Aorta (tissue), 5 donors: ENCODE data around the gene HS6ST3. TPM values are rescaled to one million over a fixed set of nuclear protein-coding genes. Genes with fewer than 3 reads are reported as not detected.

Experiments
- ATAC-seq: fragments of 200-7000 bp; cut with Tn5 transposase; one replicate; pipeline ENCODE4 v1.9.1; 2022; ENCODE audit warnings: moderate library complexity; ENCODE audit not compliant: low FRiP score
- DNase-seq, 2 donors: peaks; one replicate each; pipeline ENCODE4 v3.0.0-alpha.2; 2020
- H3K27ac ChIP-seq, 2 donors: one replicate each; pipeline ENCODE4 v1.5.1; 2013; ENCODE audit warnings: low read length in 2 of 2, mild to moderate bottlenecking in 2 of 2, moderate library complexity in 2 of 2, control low read depth in 1 of 2, inconsistent platforms in 1 of 2, low read depth in 1 of 2
- H3K27me3 ChIP-seq, 2 donors: one replicate each; pipeline ENCODE4 v1.6.1; 2013; ENCODE audit warnings: control low read depth in 1 of 2, low read length in 1 of 2, mild to moderate bottlenecking in 1 of 2, moderate library complexity in 1 of 2; ENCODE audit not compliant: insufficient read depth in 2 of 2, control insufficient read depth in 1 of 2
- H3K36me3 ChIP-seq, 2 donors: one replicate each; pipeline ENCODE4 v1.6.1; 2013; ENCODE audit warnings: control low read depth in 1 of 2, low read length in 1 of 2, mild to moderate bottlenecking in 1 of 2; ENCODE audit not compliant: insufficient read depth in 2 of 2, control insufficient read depth in 1 of 2
- H3K4me1 ChIP-seq, 2 donors: one replicate each; pipeline ENCODE4 v1.6.1; 2013; ENCODE audit warnings: low read length in 2 of 2, control low read depth in 1 of 2, mild to moderate bottlenecking in 1 of 2, moderate library complexity in 1 of 2; ENCODE audit not compliant: insufficient read depth in 2 of 2, control insufficient read depth in 1 of 2
- H3K4me3 ChIP-seq, 2 donors: one replicate each; pipeline ENCODE4 v1.5.1; 2013; ENCODE audit warnings: low read length in 2 of 2, control low read depth in 1 of 2, mild to moderate bottlenecking in 1 of 2
- H3K9me3 ChIP-seq: one replicate; pipeline ENCODE4 v1.6.1; 2013; ENCODE audit warnings: mild to moderate bottlenecking, low read length; ENCODE audit not compliant: control insufficient read depth
- WGBS, 2 donors: extraction: QIAGEN DNeasy Blood & Tissue Kit; methylation state at CpG; one replicate each; pipeline ENCODE4 v1.1.7; 2013; 5-methylcytosine and 5-hydroxymethylcytosine counted together
- intact Hi-C, 2 donors: fragments of 100-400 bp; cut with DNase I; formaldehyde crosslinking; loops; one replicate each; pipeline versions ENCODE4 v1.14.2 to v1.15.0; 2022
- polyA plus RNA-seq, 2 donors: library from polyadenylated mRNA; stranded (reverse); fragments of 200-250 nt; gene quantifications; one replicate each; pipeline ENCODE4 v1.2.3, GENCODE V29; 2013
- total RNA-seq, 2 donors: library from RNA; stranded (reverse); fragmentation: NEBNext Ultra II Directional; extraction: Animal tissue kit (Norgen Biotek cat#: 25700); gene quantifications; one replicate each; pipeline ENCODE4 v1.2.1, GENCODE V29; 2021
- donor health status: healthy with polysubstance abuse.
- donor health status: Bipolar disorder and iron deficiency.
- donor health status: DM: no; HTN: no; CAD: no.
- donor health status: DM: no; HTN: no; CAD: no.
- donor health status: DM: yes; HTN: yes; CAD: no.

HS6ST3 gene
- total and polyA plus RNA-seq, 4 donors: under 0.01 to 4.9 (median 0.34) TPM

GRCh38 chr13:96651598-96651997, 561.7 kb downstream of the HS6ST3 start:
- Histone ChIP-seq H3K27ac (no peak overlapping the region), H3K4me1 (peaks cover 0 to 2% of the 10 kb centered on the region in 2 donors), H3K27me3 (no peaks in the 10 kb centered on the region), H3K36me3 (no peaks in the 10 kb centered on the region), H3K4me3 (no peak overlapping the region), H3K9me3 (peaks cover under 1% of the 10 kb centered on the region)
- intact Hi-C loops: no loop called here
- DNase-seq: no peak
- 27 to 30% methylated on average over 1 of the region's 1 CpG for WGBS, 2 donors
- no peak for ATAC-seq

GRCh38 chr13:96652506-96652905, 562.6 kb downstream of the HS6ST3 start:
- ATAC-seq (no peak), DNase-seq (no peak)
- peaks cover 0 to 2% of the 10 kb centered on the region in 2 donors for H3K4me1 ChIP-seq
- H3K9me3 ChIP-seq: no peaks in the 10 kb centered on the region
- H3K4me3 ChIP-seq: no peak overlapping the region
- no peak overlapping the region for H3K27ac ChIP-seq
- intact Hi-C loops: no loop called here
- no peaks in the 10 kb centered on the region for H3K36me3 ChIP-seq
- H3K27me3 ChIP-seq: no peaks in the 10 kb centered on the region

DNA sequence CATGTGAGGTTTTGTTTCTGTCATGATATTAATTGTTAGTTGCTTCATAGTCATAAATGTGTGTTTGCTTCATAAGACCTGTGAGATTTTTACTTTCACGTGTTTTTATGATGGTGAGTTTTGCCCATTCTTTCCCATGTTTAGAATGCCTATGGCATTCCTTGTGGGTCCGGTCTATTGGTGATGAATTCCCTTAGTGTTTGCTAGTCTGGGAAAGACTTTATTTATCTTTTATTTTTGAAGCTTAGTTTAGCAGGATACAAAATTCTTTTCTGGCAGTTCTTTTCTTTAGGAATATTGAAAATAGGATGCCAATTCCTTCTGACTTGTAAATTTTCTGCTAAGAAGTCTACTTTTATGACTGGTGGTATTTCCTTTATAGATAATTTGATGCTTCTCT, 571.7 kb downstream of the HS6ST3 start:
- intact Hi-C loops: no loop called here
- no peaks in the 10 kb centered on the region for H3K36me3 ChIP-seq
- no peak overlapping the region for H3K4me3 ChIP-seq
- H3K27ac ChIP-seq: no peak overlapping the region
- WGBS, 2 donors: 87 to 88% methylated on average over 2 of the region's 2 CpGs
- no peak for ATAC-seq
- no peak for DNase-seq
- no peaks in the 10 kb centered on the region for H3K4me1 ChIP-seq
- no peaks in the 10 kb centered on the region for H3K27me3 ChIP-seq
- peaks cover 3% of the 10 kb centered on the region for H3K9me3 ChIP-seq

DNA sequence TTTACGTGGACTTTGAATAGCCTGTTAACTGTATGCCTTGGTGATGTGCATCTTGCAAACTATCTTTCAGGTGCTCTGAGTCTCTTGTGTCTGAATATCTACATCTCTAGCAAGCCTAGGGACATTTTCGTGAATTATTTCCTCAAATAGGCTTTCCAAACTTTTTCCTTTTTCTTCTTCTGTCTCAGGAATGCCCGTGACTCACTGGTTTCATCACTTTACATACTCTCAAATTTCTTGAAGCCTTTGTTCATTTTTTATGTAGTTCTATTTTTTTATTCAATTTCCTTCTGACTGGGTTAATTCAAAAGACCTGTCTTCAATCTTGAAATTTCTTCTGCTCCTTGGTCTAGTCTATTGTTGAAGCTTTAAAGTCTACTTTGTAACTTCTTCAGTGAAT, 572.1 kb downstream of the HS6ST3 start:
- no peak overlapping the region for H3K27ac ChIP-seq
- H3K36me3 ChIP-seq: no peaks in the 10 kb centered on the region
- intact Hi-C loops: no loop called here
- H3K4me1 ChIP-seq: no peaks in the 10 kb centered on the region
- H3K27me3 ChIP-seq: no peaks in the 10 kb centered on the region
- H3K9me3 ChIP-seq: peaks cover 3% of the 10 kb centered on the region
- WGBS, 2 donors: 75 to 80% methylated on average over 3 of the region's 3 CpGs
- DNase-seq: no peak
- H3K4me3 ChIP-seq: no peak overlapping the region
- ATAC-seq: no peak

GRCh38 chr13:96667294-96668018, 577.5 kb downstream of the HS6ST3 start:
- Histone ChIP-seq H3K27me3 (peaks cover 0 to 1% of the 10 kb centered on the region in 2 donors), H3K4me1 (no peaks in the 10 kb centered on the region), H3K36me3 (no peaks in the 10 kb centered on the region), H3K27ac (no peak overlapping the region), H3K9me3 (peaks cover 3% of the 10 kb centered on the region), H3K4me3 (no peak overlapping the region)
- intact Hi-C loops: no loop called here
- 21 to 38% methylated on average over 5 of the region's 5 CpGs for whole genome bisulfite sequencing, 2 donors
- DNase-seq: no peak
- ATAC-seq: no peak

GRCh38 chr13:96671073-96671472, 581.2 kb downstream of the HS6ST3 start:
- DNase-seq (no peak), ATAC-seq (no peak)
- peaks cover 0 to 1% of the 10 kb centered on the region in 2 donors for H3K27me3 ChIP-seq
- H3K9me3 ChIP-seq: no peaks in the 10 kb centered on the region
- intact Hi-C loops: no loop called here
- H3K4me3 ChIP-seq: no peak overlapping the region
- H3K4me1 ChIP-seq: no peaks in the 10 kb centered on the region
- no peaks in the 10 kb centered on the region for H3K36me3 ChIP-seq
- H3K27ac ChIP-seq: no peak overlapping the region

DNA sequence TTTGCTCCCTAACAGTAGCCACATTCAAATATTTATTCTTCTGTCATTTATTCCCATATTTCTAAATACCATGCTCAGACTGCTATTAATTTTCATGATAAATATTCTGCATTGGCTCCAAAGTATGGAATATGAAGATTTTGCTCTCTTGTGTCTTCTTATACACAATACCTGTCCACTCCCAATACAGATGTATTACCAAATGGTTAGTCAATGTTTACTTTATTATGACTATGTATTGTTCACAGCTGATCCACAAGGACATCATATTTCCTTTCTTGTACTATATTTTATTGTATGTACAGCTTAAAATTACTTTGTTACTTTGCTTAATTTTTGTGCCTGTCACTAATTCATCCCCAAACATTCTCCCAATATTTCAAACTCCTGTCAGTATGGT, 582.1 kb downstream of the HS6ST3 start:
- H3K9me3 ChIP-seq: no peaks in the 10 kb centered on the region
- peaks cover 0 to 1% of the 10 kb centered on the region in 2 donors for H3K27me3 ChIP-seq
- H3K4me3 ChIP-seq: no peak overlapping the region
- no peak overlapping the region for H3K27ac ChIP-seq
- H3K4me1 ChIP-seq: no peaks in the 10 kb centered on the region
- H3K36me3 ChIP-seq: no peaks in the 10 kb centered on the region
- ATAC-seq (no peak), DNase-seq (no peak)
- intact Hi-C loops: no loop called here

DNA sequence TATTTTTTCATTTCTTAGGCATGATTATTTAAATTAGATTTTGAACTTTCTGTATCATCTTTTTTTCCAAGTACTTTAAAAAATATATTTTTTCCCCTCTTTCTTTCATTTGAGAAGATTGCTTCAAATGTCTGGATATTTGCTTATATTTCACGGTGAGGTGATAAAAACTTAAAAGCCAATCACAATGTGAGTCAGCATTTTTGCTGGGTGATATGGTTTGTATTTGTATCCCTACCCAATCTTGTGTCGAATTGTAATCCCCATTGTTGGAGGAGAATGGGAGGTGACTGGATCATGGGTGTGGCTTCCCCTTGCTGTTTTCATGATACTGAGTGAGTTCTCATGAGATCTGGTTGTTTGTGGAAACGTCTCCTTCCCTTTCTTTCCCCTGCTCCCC, 583.9 kb downstream of the HS6ST3 start:
- H3K4me1 ChIP-seq: no peaks in the 10 kb centered on the region
- H3K27ac ChIP-seq: no peak overlapping the region
- ATAC-seq (no peak), DNase-seq (no peak)
- no peak overlapping the region for H3K4me3 ChIP-seq
- no peaks in the 10 kb centered on the region for H3K9me3 ChIP-seq
- intact Hi-C loops: no loop called here
- no peaks in the 10 kb centered on the region for H3K36me3 ChIP-seq
- H3K27me3 ChIP-seq: peaks cover 0 to 1% of the 10 kb centered on the region in 2 donors
- WGBS, 2 donors: 77 to 81% methylated on average over 3 of the region's 3 CpGs

GRCh38 chr13:96677029-96677428, 587.1 kb downstream of the HS6ST3 start:
- intact Hi-C loops: no loop called here
- Histone ChIP-seq H3K27ac (no peak overlapping the region), H3K4me1 (no peaks in the 10 kb centered on the region), H3K9me3 (no peaks in the 10 kb centered on the region), H3K4me3 (no peak overlapping the region), H3K27me3 (no peaks in the 10 kb centered on the region), H3K36me3 (no peaks in the 10 kb centered on the region)
- no peak for DNase-seq
- ATAC-seq: no peak
